Fibroblast of lung (primary cell): ENCODE data around the gene CALCOCO2. TPM values are rescaled to one million over a fixed set of nuclear protein-coding genes. Genes with fewer than 3 reads are reported as not detected.

Experiments
- DNase-seq, 2 donors: peaks; one replicate each; pipeline versions ENCODE4 v3.0.0 to v3.0.0-alpha.2; 2010; ENCODE audit warnings: low read depth in 2 of 2
- H2AFZ ChIP-seq: 2 replicates; pipeline ENCODE4 v1.5.1; 2012; ENCODE audit warnings: low read length, control low read depth, inconsistent platforms
- H3K27ac ChIP-seq: 2 replicates; pipeline ENCODE4 v1.5.1; 2011; ENCODE audit warnings: low read length, control low read depth; ENCODE audit not compliant: insufficient read depth
- H3K27me3 ChIP-seq: 2 replicates; pipeline ENCODE4 v1.5.1; 2011; ENCODE audit warnings: mild to moderate bottlenecking, low read length; ENCODE audit not compliant: control insufficient read depth, insufficient read depth
- H3K36me3 ChIP-seq: 2 replicates; pipeline ENCODE4 v1.5.1; 2011; ENCODE audit warnings: low read length; ENCODE audit not compliant: control insufficient read depth, insufficient read depth
- H3K4me1 ChIP-seq: 2 replicates; pipeline ENCODE4 v1.5.1; 2011; ENCODE audit warnings: low read length; ENCODE audit not compliant: control insufficient read depth, insufficient read depth; ENCODE audit errors: extremely low read depth
- H3K4me2 ChIP-seq: 2 replicates; pipeline ENCODE4 v1.5.1; 2011; ENCODE audit warnings: low read length, control low read depth; ENCODE audit not compliant: insufficient read depth; ENCODE audit errors: extremely low read depth
- H3K4me3 ChIP-seq, 4 experiments: fragments of 200-600 bp in 1 of 4; sonication (generic) in 1 of 4; replicated peaks in 1 of 4; 2 replicates each; pipeline ENCODE4 v1.5.1; 2011 to 2016; ENCODE audit warnings: low read length in 4 of 4, low read depth in 3 of 4, mild to moderate bottlenecking in 3 of 4, control low read depth in 2 of 4, inconsistent platforms in 1 of 4, mixed read lengths in 1 of 4; ENCODE audit not compliant: insufficient read depth in 1 of 4; ENCODE audit errors: control extremely low read depth in 1 of 4
- H3K79me2 ChIP-seq: 2 replicates; pipeline ENCODE4 v1.5.1; 2012; ENCODE audit warnings: mild to moderate bottlenecking, low read length, inconsistent platforms; ENCODE audit not compliant: control insufficient read depth, insufficient read depth
- H3K9ac ChIP-seq: 2 replicates; pipeline ENCODE4 v1.5.1; 2011; ENCODE audit warnings: mild to moderate bottlenecking, low read length, control low read depth; ENCODE audit not compliant: insufficient read depth
- H3K9me3 ChIP-seq: 2 replicates; pipeline ENCODE4 v1.5.1; 2012; ENCODE audit warnings: low read depth, low read length; ENCODE audit not compliant: control insufficient read depth, insufficient read depth
- H4K20me1 ChIP-seq: 2 replicates; pipeline ENCODE4 v1.5.1; 2011; ENCODE audit warnings: low read length; ENCODE audit not compliant: control insufficient read depth, insufficient read depth; ENCODE audit errors: extremely low read depth
- EZH2 ChIP-seq: IDR thresholded peaks from 2 replicates; pipeline ENCODE4 v1.5.1; 2012; ENCODE audit warnings: low read length, control low read depth, mild to moderate bottlenecking; ENCODE audit errors: missing control alignments
- polyA plus RNA-seq, 2 donors: library from polyadenylated mRNA; depleted of rRNA in 1 of 2; stranded (reverse) in 1 of 2; unstranded in 1 of 2; fragments of >200 nt; gene quantifications; 2 replicates each; pipeline ENCODE4 v1.2.1, GENCODE V29; 2011 to 2012; ENCODE audit warnings: missing spikeins in 1 of 2
- total RNA-seq: library from RNA; depleted of rRNA; stranded (reverse); fragments of >200 nt; gene quantifications from 2 replicates; pipeline ENCODE4 v1.2.1, GENCODE V29; 2014
- TF ChIP-seq, protein P1 (sequence below), 2 donors: IDR thresholded peaks in 1 of 2; conservative IDR thresholded peaks in 1 of 2; 1 replicate in 1 of 2; 2 replicates in 1 of 2; pipeline ENCODE4 v1.5.1; 2011 to 2012; ENCODE audit warnings: low read length in 2 of 2, control low read depth in 1 of 2, inconsistent platforms in 1 of 2, low read depth in 1 of 2, mild to moderate bottlenecking in 1 of 2

Gene CALCOCO2
- total and polyA plus RNA-seq, 2 donors (not counting 1 experiment from before 2014, with no cell fraction given): 65.1 to 164 TPM

DNA sequence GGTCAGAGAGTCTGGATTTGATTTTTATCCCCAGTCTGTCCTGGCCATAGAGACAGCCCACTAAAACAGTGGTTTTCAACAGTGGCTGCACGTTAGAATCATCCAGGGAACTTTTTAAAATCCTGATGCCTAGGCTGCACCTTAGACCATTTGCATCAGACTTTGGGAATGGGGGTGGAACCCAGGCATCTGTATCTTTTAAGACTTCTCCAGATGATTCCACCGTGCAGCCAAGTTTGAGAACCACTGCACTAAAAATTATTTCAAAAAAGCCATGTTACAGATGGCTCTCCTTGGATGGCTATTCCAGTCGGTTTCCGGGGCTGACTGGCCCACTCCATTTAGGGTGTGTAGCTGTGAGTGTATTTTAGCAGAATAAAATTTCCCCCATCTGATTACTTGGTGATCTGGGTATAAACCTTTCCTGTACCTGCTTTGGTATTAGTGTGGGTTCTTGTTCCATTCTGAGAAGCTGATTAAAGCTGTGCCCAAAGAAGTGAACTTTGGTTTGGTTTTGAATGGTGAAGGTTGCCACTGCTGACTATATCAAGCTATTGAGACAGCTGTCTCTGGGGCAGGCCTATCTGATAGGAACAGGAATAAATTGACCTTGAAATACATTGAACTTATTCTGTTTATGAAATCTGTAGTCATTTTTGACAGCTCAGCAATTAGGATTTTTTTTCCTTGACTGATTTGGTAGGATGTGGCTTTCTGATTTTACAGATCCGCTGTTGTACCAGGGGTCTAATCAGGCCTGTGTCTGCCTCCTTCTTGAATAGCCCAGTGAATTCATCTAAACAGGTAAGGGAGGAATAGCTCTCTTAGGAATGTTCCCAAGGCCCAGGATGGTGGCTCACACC lies 63.0 kb downstream of the CALCOCO2 start:
- no peaks in the 10 kb centered on the region for H3K9me3 ChIP-seq
- H3K4me2 ChIP-seq: peak overlapping the region; percentile 93
- peaks cover 6% of the 10 kb centered on the region for H3K36me3 ChIP-seq
- H3K79me2 ChIP-seq: peaks cover 13% of the 10 kb centered on the region
- DNase-seq: no peak
- H3K9ac ChIP-seq: no peak overlapping the region
- H3K27ac ChIP-seq: peak overlapping the region; percentile 86
- TF ChIP-seq, protein P1, sequence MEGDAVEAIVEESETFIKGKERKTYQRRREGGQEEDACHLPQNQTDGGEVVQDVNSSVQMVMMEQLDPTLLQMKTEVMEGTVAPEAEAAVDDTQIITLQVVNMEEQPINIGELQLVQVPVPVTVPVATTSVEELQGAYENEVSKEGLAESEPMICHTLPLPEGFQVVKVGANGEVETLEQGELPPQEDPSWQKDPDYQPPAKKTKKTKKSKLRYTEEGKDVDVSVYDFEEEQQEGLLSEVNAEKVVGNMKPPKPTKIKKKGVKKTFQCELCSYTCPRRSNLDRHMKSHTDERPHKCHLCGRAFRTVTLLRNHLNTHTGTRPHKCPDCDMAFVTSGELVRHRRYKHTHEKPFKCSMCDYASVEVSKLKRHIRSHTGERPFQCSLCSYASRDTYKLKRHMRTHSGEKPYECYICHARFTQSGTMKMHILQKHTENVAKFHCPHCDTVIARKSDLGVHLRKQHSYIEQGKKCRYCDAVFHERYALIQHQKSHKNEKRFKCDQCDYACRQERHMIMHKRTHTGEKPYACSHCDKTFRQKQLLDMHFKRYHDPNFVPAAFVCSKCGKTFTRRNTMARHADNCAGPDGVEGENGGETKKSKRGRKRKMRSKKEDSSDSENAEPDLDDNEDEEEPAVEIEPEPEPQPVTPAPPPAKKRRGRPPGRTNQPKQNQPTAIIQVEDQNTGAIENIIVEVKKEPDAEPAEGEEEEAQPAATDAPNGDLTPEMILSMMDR (conservative IDR thresholded peaks at IDR 0.05 in 1 of 2, IDR thresholded peaks at IDR 0.05 in 1 of 2; ENCODE audit: low read depth in 1 of 2, low read length in 2 of 2): no peak
- no peak for TF ChIP-seq EZH2
- H3K27me3 ChIP-seq: no peaks in the 10 kb centered on the region
- H4K20me1 ChIP-seq: no peaks in the 10 kb centered on the region
- no peak overlapping the region for H2AFZ ChIP-seq
- H3K4me1 ChIP-seq: peaks cover 2% of the 10 kb centered on the region
- peak overlapping the region; percentile 81 to 95 (median 90) for H3K4me3 ChIP-seq

DNA sequence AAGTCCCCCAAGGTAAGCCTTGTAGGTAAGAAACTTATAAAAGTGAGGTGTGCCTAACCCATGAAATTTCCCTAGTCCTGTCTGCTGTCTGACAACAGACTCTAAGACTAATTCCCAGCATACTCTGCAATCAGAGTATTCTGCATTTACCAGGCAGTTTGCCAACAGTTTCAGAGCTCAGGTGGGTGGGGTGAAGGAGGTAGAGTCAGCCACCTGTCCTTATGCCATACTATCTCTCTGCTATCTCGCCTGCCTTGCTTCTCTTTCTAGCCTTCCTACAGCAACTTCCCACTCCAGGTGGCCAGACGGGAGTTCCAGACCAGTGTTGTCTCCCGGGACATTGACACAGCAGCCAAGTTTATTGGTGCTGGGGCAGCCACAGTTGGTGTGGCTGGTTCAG lies 64.1 kb downstream of the CALCOCO2 start:
- Histone ChIP-seq H3K79me2 (peaks cover 13% of the 10 kb centered on the region), H3K27me3 (no peaks in the 10 kb centered on the region), H3K4me2 (no peak overlapping the region), H4K20me1 (no peaks in the 10 kb centered on the region), H3K9ac (no peak overlapping the region), H3K4me3 (no peak overlapping the region), H3K36me3 (peaks cover 6% of the 10 kb centered on the region), H3K9me3 (no peaks in the 10 kb centered on the region), H3K27ac (no peak overlapping the region), H3K4me1 (peaks cover 2% of the 10 kb centered on the region), H2AFZ (no peak overlapping the region)
- no peak for DNase-seq
- TF ChIP-seq EZH2: no peak
- TF ChIP-seq, protein P1 (conservative IDR thresholded peaks at IDR 0.05 in 1 of 2, IDR thresholded peaks at IDR 0.05 in 1 of 2; ENCODE audit: low read depth in 1 of 2, low read length in 2 of 2): no peak

DNA sequence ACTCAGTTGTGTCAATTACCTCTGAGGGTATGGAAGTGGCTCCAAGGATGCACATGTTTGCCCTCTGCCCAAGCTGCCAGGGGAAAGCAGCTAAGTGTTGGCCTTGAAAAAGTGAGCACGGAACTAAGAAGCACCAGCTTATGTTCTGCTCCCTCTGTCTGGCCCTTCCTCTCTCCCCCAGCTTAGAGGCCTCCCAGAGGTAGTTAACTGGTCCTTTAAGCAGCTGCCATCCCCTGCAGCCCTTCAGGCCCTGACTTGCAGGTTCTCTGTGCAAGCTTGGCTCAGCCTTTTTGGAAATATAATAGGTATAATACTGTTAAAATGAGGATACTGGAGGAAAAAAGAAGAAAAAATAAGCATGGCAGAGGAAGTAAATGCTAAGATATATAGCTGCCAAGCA lies 70.4 kb downstream of the CALCOCO2 start:
- TF ChIP-seq, protein P1 (conservative IDR thresholded peaks at IDR 0.05 in 1 of 2, IDR thresholded peaks at IDR 0.05 in 1 of 2; ENCODE audit: low read depth in 1 of 2, low read length in 2 of 2): no peak
- no peak for TF ChIP-seq EZH2
- Histone ChIP-seq H3K27ac (no peak overlapping the region), H3K36me3 (no peaks in the 10 kb centered on the region), H2AFZ (no peak overlapping the region), H3K9ac (no peak overlapping the region), H3K4me3 (no peak overlapping the region), H4K20me1 (no peaks in the 10 kb centered on the region), H3K4me1 (no peaks in the 10 kb centered on the region), H3K27me3 (no peaks in the 10 kb centered on the region), H3K9me3 (no peaks in the 10 kb centered on the region), H3K79me2 (no peaks in the 10 kb centered on the region), H3K4me2 (no peak overlapping the region)
- DNase-seq: no peak
